ENCODE measurements around the gene GIPC2.

GRCh38 chr1:78047631-78048030 lies 1.9 kb downstream of the GIPC2 start:
- no peak for TF ChIP-seq USF2 (IDR thresholded peaks at IDR 0.05; ENCODE audit: low read depth, low read length)
- no peak for TF ChIP-seq CTCF (conservative IDR thresholded peaks at IDR 0.05; ENCODE audit: low read depth, low read length)
- TF ChIP-seq POLR2A (IDR thresholded peaks at IDR 0.05; ENCODE audit: low read depth, low read length): no peak
- TF ChIP-seq ELK1 (IDR thresholded peaks at IDR 0.05; ENCODE audit: borderline replicate concordance, low read depth, low read length): no peak
- TF ChIP-seq CHD1 (IDR thresholded peaks at IDR 0.05; ENCODE audit: low read depth, low read length): no peak
- TF ChIP-seq RAD21 (IDR thresholded peaks at IDR 0.05; ENCODE audit: low read length): no peak
- no peak for TF ChIP-seq BHLHE40 (IDR thresholded peaks at IDR 0.05; ENCODE audit: low read depth, low read length)
- TF ChIP-seq MAZ (IDR thresholded peaks at IDR 0.05; ENCODE audit: borderline replicate concordance, low read depth, low read length): no peak
- no peak for TF ChIP-seq CEBPB (IDR thresholded peaks at IDR 0.05; ENCODE audit: low read depth, low read length)
- no peak for TF ChIP-seq RFX5 (IDR thresholded peaks at IDR 0.05; ENCODE audit: low read depth, low read length)
- no peak for TF ChIP-seq NFE2L2 (IDR thresholded peaks at IDR 0.05; ENCODE audit: low read depth, low read length)

Measured in IMR-90 (cell line).